SU-DHL-6 (cell line): ENCODE measurements around the gene PDZRN3.

Source experiments
- CTCF ChIP-seq: fragments of 200-600 bp; sonication (generic); IDR thresholded peaks from one replicate; pipeline ENCODE4 v1.5.1; 2017; ENCODE audit warnings: antibody characterized with exemption, mild to moderate bottlenecking, low read length, moderate library complexity; ENCODE audit not compliant: insufficient read depth, poor library complexity, severe bottlenecking
- EZH2phosphoT487 ChIP-seq: fragments of 200-600 bp; sonication (generic), shearing (Covaris generic); conservative IDR thresholded peaks from 2 replicates; pipeline ENCODE4 v1.6.1; 2018; ENCODE audit warnings: mild to moderate bottlenecking, antibody characterized with exemption, low read length, moderate library complexity, mixed read lengths

- TF ChIP-seq CTCF = no peak
- no peak for TF ChIP-seq EZH2phosphoT487
Measured at GRCh38 chr3:73378207-73378606, 246.5 kb downstream of the PDZRN3 start.
